ENCODE measurements around the gene NUFIP1. TPM values are rescaled to one million over a fixed set of nuclear protein-coding genes. Genes with fewer than 3 reads are reported as not detected.
"Not testable (repeated sequence)": the region's sequence is repeated elsewhere in the genome, so short reads cannot be mapped to it uniquely, and the experiment has no call there.

NUFIP1 gene
- polyA plus RNA-seq, 1 donor from 2014 or later, result 6.3 TPM

- Mint-ChIP-seq H3K4me1 (no peaks in the 10 kb centered on the region), H3K9me3 (no peaks in the 10 kb centered on the region), H3K4me3 (no peak overlapping the region), H3K36me3 (no peaks in the 10 kb centered on the region), H3K27me3 (no peaks in the 10 kb centered on the region), H3K27ac (no peak overlapping the region)
Observed at GRCh38 chr13:44918326-44919103, 70.8 kb downstream of the NUFIP1 start.

- Mint-ChIP-seq H3K27me3 (no peaks in the 10 kb centered on the region), H3K36me3 (no peaks in the 10 kb centered on the region), H3K4me1 (peaks cover 0 to 3% (median 0%) of the 10 kb centered on the region in 3 donors), H3K27ac (no peak overlapping the region), H3K4me3 (no peak overlapping the region), H3K9me3 (no peaks in the 10 kb centered on the region)
Observed at GRCh38 chr13:44917589-44918325, 71.5 kb downstream of the NUFIP1 start.

GRCh38 chr13:44912278-44913016 lies 76.8 kb downstream of the NUFIP1 start:
- Mint-ChIP-seq H3K27me3 (peaks cover 6% of the 10 kb centered on the region), H3K9me3 (peaks cover 2 to 8% (median 5%) of the 10 kb centered on the region in 3 donors), H3K4me3 (peak overlapping the region in 1 of 4 donors; percentile 36), H3K36me3 (peaks cover 5% of the 10 kb centered on the region), H3K4me1 (peaks cover 0 to 3% (median 3%) of the 10 kb centered on the region in 3 donors), H3K27ac (peak overlapping the region in 1 of 3 donors; percentile 37)

- Mint-ChIP-seq H3K36me3 (peaks cover 5% of the 10 kb centered on the region), H3K27me3 (peaks cover 10% of the 10 kb centered on the region), H3K27ac (no peak overlapping the region)
Observed at GRCh38 chr13:44908712-44909111, 80.6 kb downstream of the NUFIP1 start.

GRCh38 chr13:44908266-44908665 lies 81.0 kb downstream of the NUFIP1 start:
- H3K9me3 Mint-ChIP-seq, result peaks cover 2 to 8% (median 5%) of the 10 kb centered on the region in 3 donors
- peaks cover 0 to 3% (median 3%) of the 10 kb centered on the region in 3 donors for H3K4me1 Mint-ChIP-seq
- H3K4me3 Mint-ChIP-seq, result no peak overlapping the region
- peaks cover 5% of the 10 kb centered on the region for H3K36me3 Mint-ChIP-seq
- H3K27ac Mint-ChIP-seq, result no peak overlapping the region
- peaks cover 10% of the 10 kb centered on the region for H3K27me3 Mint-ChIP-seq

More at GRCh38 chr13:44908712-44909111, 80.6 kb downstream of the NUFIP1 start:
- Mint-ChIP-seq H3K9me3 (peaks cover 2 to 8% (median 5%) of the 10 kb centered on the region in 3 donors), H3K4me3 (no peak overlapping the region), H3K4me1 (peaks cover 0 to 3% (median 3%) of the 10 kb centered on the region in 3 donors)

GRCh38 chr13:44906713-44907112 lies 82.6 kb downstream of the NUFIP1 start:
- Mint-ChIP-seq H3K27me3 (peaks cover 10% of the 10 kb centered on the region), H3K4me1 (peaks cover 0 to 3% (median 0%) of the 10 kb centered on the region in 3 donors), H3K4me3 (no peak overlapping the region), H3K9me3 (peaks cover 0 to 5% (median 2%) of the 10 kb centered on the region in 3 donors), H3K27ac (no peak overlapping the region), H3K36me3 (peaks cover 5% of the 10 kb centered on the region)

GRCh38 chr13:44906230-44906629 lies 83.0 kb downstream of the NUFIP1 start:
- Mint-ChIP-seq H3K36me3 (peaks cover 5% of the 10 kb centered on the region), H3K27me3 (peaks cover 12% of the 10 kb centered on the region), H3K4me1 (peaks cover 0 to 3% (median 0%) of the 10 kb centered on the region in 3 donors), H3K9me3 (peaks cover 0 to 5% (median 2%) of the 10 kb centered on the region in 3 donors), H3K27ac (no peak overlapping the region), H3K4me3 (no peak overlapping the region)

- H3K36me3 Mint-ChIP-seq, result peaks cover 5% of the 10 kb centered on the region
- peak overlapping the region in 1 of 4 donors; percentile 24 for H3K4me3 Mint-ChIP-seq
- no peak overlapping the region for H3K27ac Mint-ChIP-seq
- peaks cover 0 to 3% (median 0%) of the 10 kb centered on the region in 3 donors for H3K4me1 Mint-ChIP-seq
- peaks cover 15% of the 10 kb centered on the region for H3K27me3 Mint-ChIP-seq
- no peaks in the 10 kb centered on the region for H3K9me3 Mint-ChIP-seq
Observed at GRCh38 chr13:44905556-44905955, 83.7 kb downstream of the NUFIP1 start.

- peaks cover 5% of the 10 kb centered on the region for H3K36me3 Mint-ChIP-seq
- peaks cover 14% of the 10 kb centered on the region for H3K27me3 Mint-ChIP-seq
- no peaks in the 10 kb centered on the region for H3K9me3 Mint-ChIP-seq
- peaks cover 0 to 2% (median 0%) of the 10 kb centered on the region in 3 donors for H3K4me1 Mint-ChIP-seq
- H3K4me3 Mint-ChIP-seq, result no peak overlapping the region
- no peak overlapping the region for H3K27ac Mint-ChIP-seq
Observed at GRCh38 chr13:44904967-44905366, 84.3 kb downstream of the NUFIP1 start.

- Mint-ChIP-seq H3K36me3 (no peaks in the 10 kb centered on the region), H3K27me3 (peaks cover 15% of the 10 kb centered on the region), H3K4me1 (no peaks in the 10 kb centered on the region), H3K9me3 (peaks cover 1 to 4% (median 1%) of the 10 kb centered on the region in 3 donors), H3K27ac (no peak overlapping the region), H3K4me3 (no peak overlapping the region)
Observed at GRCh38 chr13:44903574-44903985, 85.7 kb downstream of the NUFIP1 start.

GRCh38 chr13:44902738-44903137 lies 86.5 kb downstream of the NUFIP1 start:
- Mint-ChIP-seq H3K9me3 (peaks cover 3 to 6% (median 3%) of the 10 kb centered on the region in 3 donors), H3K4me1 (no peaks in the 10 kb centered on the region), H3K27me3 (peaks cover 17% of the 10 kb centered on the region), H3K27ac (no peak overlapping the region), H3K4me3 (no peak overlapping the region), H3K36me3 (no peaks in the 10 kb centered on the region)

GRCh38 chr13:44899967-44900366 lies 89.3 kb downstream of the NUFIP1 start:
- peaks cover 16% of the 10 kb centered on the region for H3K27me3 Mint-ChIP-seq
- H3K9me3 Mint-ChIP-seq, result peaks cover 3 to 6% (median 4%) of the 10 kb centered on the region in 3 donors
- H3K4me3 Mint-ChIP-seq, result no peak overlapping the region
- H3K4me1 Mint-ChIP-seq, result no peaks in the 10 kb centered on the region
- H3K36me3 Mint-ChIP-seq, result peaks cover 1% of the 10 kb centered on the region
- no peak overlapping the region for H3K27ac Mint-ChIP-seq

GRCh38 chr13:44898308-44898707 lies 91.0 kb downstream of the NUFIP1 start:
- H3K9me3 Mint-ChIP-seq, H3K27ac Mint-ChIP-seq, H3K36me3 Mint-ChIP-seq, H3K4me3 Mint-ChIP-seq, H3K4me1 Mint-ChIP-seq: not testable (repeated sequence)
- H3K27me3 Mint-ChIP-seq, result peaks cover 12% of the 10 kb centered on the region

GRCh38 chr13:44895953-44896335 lies 93.3 kb downstream of the NUFIP1 start:
- Mint-ChIP-seq H3K36me3 (peaks cover 1% of the 10 kb centered on the region), H3K27ac (no peak overlapping the region), H3K27me3 (peaks cover 8% of the 10 kb centered on the region), H3K9me3 (peaks cover 3 to 6% (median 4%) of the 10 kb centered on the region in 3 donors), H3K4me1 (no peaks in the 10 kb centered on the region), H3K4me3 (no peak overlapping the region)
